Colonic mucosa (tissue), 4 donors: Measurements from ENCODE around the gene TAOK2. TPM values are rescaled to one million over a fixed set of nuclear protein-coding genes. Genes with fewer than 3 reads are reported as not detected.
"Not testable (repeated sequence)": the region's sequence is repeated elsewhere in the genome, so short reads cannot be mapped to it uniquely, and the experiment has no call there.

Experiments used
- DNase-seq: peaks from one replicate; pipeline ENCODE4 v3.0.0-alpha.2; 2020
- H3K27ac ChIP-seq: fragments of 200-600 bp; one replicate; pipeline ENCODE4 v1.8.0; 2021
- H3K27me3 ChIP-seq: fragments of 200-600 bp; one replicate; pipeline ENCODE4 v1.8.0; 2021
- H3K36me3 ChIP-seq: fragments of 200-600 bp; one replicate; pipeline ENCODE4 v1.8.0; 2021
- H3K4me1 ChIP-seq: fragments of 200-600 bp; one replicate; pipeline ENCODE4 v1.8.0; 2021; ENCODE audit warnings: mild to moderate bottlenecking
- H3K4me3 ChIP-seq: fragments of 200-600 bp; one replicate; pipeline ENCODE4 v1.8.0; 2021
- H3K9ac ChIP-seq, 2 donors: one replicate each; pipeline ENCODE4 v1.7.0; 2013; ENCODE audit warnings: control low read depth in 2 of 2, low read depth in 2 of 2, low read length in 2 of 2
- H3K9me3 ChIP-seq: fragments of 200-600 bp; one replicate; pipeline ENCODE4 v1.8.0; 2021
- CTCF ChIP-seq: fragments of 200-600 bp; IDR thresholded peaks from one replicate; pipeline ENCODE4 v1.8.0; 2022; ENCODE audit warnings: antibody characterized with exemption, mild to moderate bottlenecking
- intact Hi-C: fragments of 100-400 bp; cut with DNase I; formaldehyde crosslinking; loops from one replicate; pipeline ENCODE4 v1.14.1; 2022
- total RNA-seq, 2 donors: library from RNA; stranded (reverse); fragmentation: NEBNext Ultra II Directional in 1 of 2; extraction: Animal tissue kit (Norgen Biotek cat#: 25700) in 1 of 2; gene quantifications; one replicate each; pipeline ENCODE4 v1.2.1, GENCODE V29; 2021
- donor health status: healthy.
- donor health status: DM: no; HTN: no; CAD: no.
- donor health status: DM: no; HTN: no; CAD: no.

The TAOK2 gene
- total RNA-seq, 2 donors from 2014 or later: 37.4 to 62.3 TPM

- H3K36me3 ChIP-seq: no peaks in the 10 kb centered on the region
- intact Hi-C loops: no loop called here
Measured at GRCh38 chr16:30016555-30017276, 43.0 kb downstream of the TAOK2 start.

DNA sequence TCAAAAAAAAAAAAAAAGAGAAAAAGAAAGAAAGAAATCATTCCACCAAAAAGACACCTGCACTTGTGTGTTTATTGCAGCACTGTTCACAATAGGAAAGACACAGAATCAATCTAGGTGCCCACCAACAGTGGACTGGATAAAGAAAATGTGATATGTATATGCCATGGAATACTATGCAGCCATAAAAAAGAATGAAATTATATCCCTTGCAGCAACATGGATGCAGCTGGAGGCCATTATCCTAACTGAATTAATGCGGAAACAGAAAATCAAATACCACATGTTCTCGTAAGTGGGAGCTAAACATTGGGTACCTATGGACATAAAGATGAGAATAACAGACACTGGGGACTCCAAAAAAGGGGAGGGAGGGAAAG, 43.6 kb downstream of the TAOK2 start:
- H3K9ac ChIP-seq: no peak overlapping the region
- H3K4me1 ChIP-seq: no peaks in the 10 kb centered on the region
- no peak for TF ChIP-seq CTCF
- H3K36me3 ChIP-seq: no peaks in the 10 kb centered on the region
- no peak overlapping the region for H3K4me3 ChIP-seq
- H3K27me3 ChIP-seq: no peaks in the 10 kb centered on the region
- H3K9me3 ChIP-seq: no peaks in the 10 kb centered on the region
- no peak overlapping the region for H3K27ac ChIP-seq
- no peak for DNase-seq
- intact Hi-C loops: no loop called here

More at GRCh38 chr16:30016555-30017276, 43.0 kb downstream of the TAOK2 start:
- no peak for DNase-seq
- H3K4me3 ChIP-seq: no peak overlapping the region
- H3K27me3 ChIP-seq: no peaks in the 10 kb centered on the region
- no peak overlapping the region for H3K9ac ChIP-seq
- TF ChIP-seq CTCF: no peak
- H3K9me3 ChIP-seq: no peaks in the 10 kb centered on the region
- H3K27ac ChIP-seq: no peak overlapping the region
- no peaks in the 10 kb centered on the region for H3K4me1 ChIP-seq

- DNase-seq, intact Hi-C loops, H3K36me3 ChIP-seq, H3K9me3 ChIP-seq, H3K4me3 ChIP-seq, H3K27ac ChIP-seq, H3K4me1 ChIP-seq, H3K9ac ChIP-seq, H3K27me3 ChIP-seq: not testable (repeated sequence)
Measured at GRCh38 chr16:30017937-30018336, 44.3 kb downstream of the TAOK2 start.

DNA sequence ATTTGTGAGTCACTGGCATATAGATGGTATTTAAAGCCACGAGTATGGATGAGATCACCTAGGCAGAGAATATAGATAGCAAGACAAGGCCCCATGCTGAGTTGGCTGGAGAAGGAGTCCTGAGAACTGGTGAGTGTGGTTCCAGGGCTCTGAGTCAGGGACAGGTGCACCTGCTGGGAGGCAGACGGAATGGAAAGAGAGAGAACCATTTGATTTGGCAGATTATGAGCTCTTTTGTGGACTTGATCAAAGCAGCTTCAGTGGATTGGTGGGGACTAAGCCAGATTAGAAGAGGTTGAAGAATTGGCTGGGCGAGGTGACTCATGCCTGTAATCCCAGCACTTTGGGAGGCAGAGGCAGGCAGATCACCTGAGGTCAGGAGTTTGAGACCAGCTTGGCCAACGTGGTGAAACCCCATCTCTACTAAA, 45.1 kb downstream of the TAOK2 start:
- DNase-seq: no peak
- H3K4me1 ChIP-seq: no peaks in the 10 kb centered on the region

GRCh38 chr16:30022887-30023286, 49.2 kb downstream of the TAOK2 start, which contains the start of gene C16orf92:
Gene C16orf92 (plus strand): TSS chr16:30023198. CDS start chr16:30023341, 143 bp downstream.
- intact Hi-C loops: loop anchor here (5.0 kb wide), 2 partner anchors 161 to 321 kb away; partner anchors contain the start of gene CDIPT
- Histone ChIP-seq H3K4me3 (no peak within 1 kb of the TSS), H3K27me3 (no peaks in the 10 kb centered on the region), H3K36me3 (no peaks in the 10 kb centered on the region), H3K27ac (no peak within 1 kb of the TSS), H3K9ac (no peak within 1 kb of the TSS), H3K9me3 (no peaks in the 10 kb centered on the region), H3K4me1 (no peaks in the 10 kb centered on the region)
- no peak for TF ChIP-seq CTCF
- DNase-seq: no peak

More for the DNA sequence above, 45.1 kb downstream of the TAOK2 start:
- TF ChIP-seq CTCF: no peak
- Histone ChIP-seq H3K36me3 (no peaks in the 10 kb centered on the region), H3K9ac (no peak overlapping the region), H3K4me3 (no peak overlapping the region), H3K9me3 (no peaks in the 10 kb centered on the region), H3K27ac (no peak overlapping the region), H3K27me3 (no peaks in the 10 kb centered on the region)
- intact Hi-C loops: no loop called here

DNA sequence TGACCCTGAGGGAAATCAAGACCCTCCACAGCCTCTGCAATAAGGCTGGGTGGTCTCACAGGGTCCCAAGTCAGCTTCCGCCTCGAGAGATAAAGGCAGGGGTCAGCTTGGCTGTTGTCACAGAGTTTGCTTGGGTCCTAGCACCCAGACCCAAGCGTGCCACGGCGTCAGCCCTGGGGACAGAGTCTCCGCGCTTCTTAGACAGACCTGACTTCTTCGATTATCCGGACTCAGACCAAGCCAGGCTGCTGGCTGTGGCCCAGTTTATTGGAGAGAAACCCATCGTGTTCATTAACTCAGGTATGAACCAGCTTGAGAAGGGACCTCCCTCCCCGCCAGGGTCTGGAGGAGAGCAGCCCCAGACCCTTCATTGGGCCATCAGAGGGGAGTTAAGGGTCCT, 49.9 kb downstream of the TAOK2 start:
- intact Hi-C loops: loop anchor here (5.0 kb wide), 2 partner anchors 161 to 321 kb away; partner anchors contain the start of gene CDIPT

More for the DNA sequence above, 49.9 kb downstream of the TAOK2 start:
- Histone ChIP-seq H3K9ac (no peak overlapping the region), H3K27ac (no peak overlapping the region), H3K4me3 (no peak overlapping the region), H3K27me3 (no peaks in the 10 kb centered on the region), H3K4me1 (no peaks in the 10 kb centered on the region), H3K36me3 (no peaks in the 10 kb centered on the region), H3K9me3 (no peaks in the 10 kb centered on the region)
- no peak for DNase-seq
- no peak for TF ChIP-seq CTCF
